Measurements from ENCODE around the gene CLDN4.
"Not testable (repeated sequence)": the region's sequence is repeated elsewhere in the genome, so short reads cannot be mapped to it uniquely, and the experiment has no call there.

Gene CLDN4, protein sequence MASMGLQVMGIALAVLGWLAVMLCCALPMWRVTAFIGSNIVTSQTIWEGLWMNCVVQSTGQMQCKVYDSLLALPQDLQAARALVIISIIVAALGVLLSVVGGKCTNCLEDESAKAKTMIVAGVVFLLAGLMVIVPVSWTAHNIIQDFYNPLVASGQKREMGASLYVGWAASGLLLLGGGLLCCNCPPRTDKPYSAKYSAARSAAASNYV

DNA sequence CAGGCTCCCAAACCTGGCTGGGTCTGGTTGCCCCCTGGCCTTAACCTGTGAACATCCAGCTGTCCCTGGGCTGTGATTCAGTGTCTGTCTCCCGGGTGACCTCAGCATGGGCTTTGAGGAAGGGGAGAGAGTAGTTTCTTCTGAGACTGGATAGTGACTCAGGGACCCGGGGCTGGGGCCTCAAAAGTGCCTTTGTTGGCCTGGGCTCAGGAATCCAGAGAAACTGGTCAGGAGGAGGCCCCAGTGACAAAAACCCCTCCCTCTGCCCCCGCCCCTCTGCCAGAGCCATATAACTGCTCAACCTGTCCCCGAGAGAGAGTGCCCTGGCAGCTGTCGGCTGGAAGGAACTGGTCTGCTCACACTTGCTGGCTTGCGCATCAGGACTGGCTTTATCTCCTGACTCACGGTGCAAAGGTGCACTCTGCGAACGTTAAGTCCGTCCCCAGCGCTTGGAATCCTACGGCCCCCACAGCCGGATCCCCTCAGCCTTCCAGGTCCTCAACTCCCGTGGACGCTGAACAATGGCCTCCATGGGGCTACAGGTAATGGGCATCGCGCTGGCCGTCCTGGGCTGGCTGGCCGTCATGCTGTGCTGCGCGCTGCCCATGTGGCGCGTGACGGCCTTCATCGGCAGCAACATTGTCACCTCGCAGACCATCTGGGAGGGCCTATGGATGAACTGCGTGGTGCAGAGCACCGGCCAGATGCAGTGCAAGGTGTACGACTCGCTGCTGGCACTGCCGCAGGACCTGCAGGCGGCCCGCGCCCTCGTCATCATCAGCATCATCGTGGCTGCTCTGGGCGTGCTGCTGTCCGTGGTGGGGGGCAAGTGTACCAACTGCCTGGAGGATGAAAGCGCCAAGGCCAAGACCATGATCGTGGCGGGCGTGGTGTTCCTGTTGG lies at the start of gene CLDN4:
Gene CLDN4 (plus strand): TSS at position 316 of the 903 bp plus-strand sequence. CDS start 206 bp downstream, at position 522.
- DNase-seq (ENCODE audit: low spot score) (peak; percentile 95), FAIRE-seq (peak; percentile 74)

DNA sequence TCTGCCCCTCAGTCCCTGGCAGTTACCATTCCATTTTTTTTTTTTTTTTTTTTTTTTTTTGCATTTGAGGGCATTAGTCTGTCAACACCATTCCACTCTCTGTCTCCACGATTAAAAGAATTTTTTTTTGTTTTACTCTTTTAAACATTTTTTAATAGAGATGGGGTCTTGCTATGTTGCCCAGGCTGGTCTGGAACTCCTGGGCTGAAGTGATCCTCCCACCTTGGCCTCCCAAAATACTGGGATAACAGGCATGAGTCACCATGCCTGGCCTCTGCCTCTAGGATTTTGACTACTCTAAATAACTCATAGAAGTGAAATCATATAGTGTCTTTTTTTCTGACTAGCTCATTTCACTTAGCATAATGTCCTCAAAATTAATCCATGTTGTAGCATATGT lies 44.2 kb upstream of the CLDN4 start:
- FAIRE-seq: no peak
- no peak for DNase-seq (ENCODE audit: low spot score)

DNA sequence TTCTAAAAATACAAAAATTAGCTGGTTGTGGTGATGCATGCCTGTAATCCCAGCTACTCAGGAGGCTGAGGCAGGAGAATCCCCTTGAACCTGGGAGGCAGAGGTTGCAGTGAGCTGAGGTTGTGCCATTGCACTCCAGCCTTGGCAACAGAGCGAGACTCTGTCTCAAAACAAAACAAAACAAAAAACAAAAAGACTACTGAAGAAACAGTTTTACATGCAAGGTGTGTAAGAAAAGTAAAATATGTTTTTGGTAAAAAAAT lies 43.1 kb upstream of the CLDN4 start:
- FAIRE-seq; DNase-seq (ENCODE audit: low spot score): not testable (repeated sequence)

DNA sequence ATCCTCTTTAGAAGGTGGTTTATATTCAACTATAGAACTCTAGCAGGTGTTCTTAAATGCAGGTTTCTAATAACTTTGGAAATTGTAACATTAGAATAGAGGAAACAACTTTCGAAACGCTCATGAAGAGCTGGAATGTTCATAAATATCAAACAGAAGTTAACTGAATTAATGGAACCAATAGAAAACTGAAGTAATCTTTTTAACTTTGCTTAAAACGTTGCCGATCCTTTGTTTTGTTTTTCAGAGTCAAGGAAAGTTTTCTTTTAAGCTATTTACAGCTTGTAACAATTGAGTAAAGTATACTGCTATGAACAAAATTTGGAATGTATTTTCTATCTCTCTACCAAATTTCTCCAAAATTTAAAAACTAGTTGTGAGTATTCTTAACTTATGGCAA lies 41.7 kb upstream of the CLDN4 start:
- DNase-seq (ENCODE audit: low spot score) (no peak), FAIRE-seq (no peak)

DNA sequence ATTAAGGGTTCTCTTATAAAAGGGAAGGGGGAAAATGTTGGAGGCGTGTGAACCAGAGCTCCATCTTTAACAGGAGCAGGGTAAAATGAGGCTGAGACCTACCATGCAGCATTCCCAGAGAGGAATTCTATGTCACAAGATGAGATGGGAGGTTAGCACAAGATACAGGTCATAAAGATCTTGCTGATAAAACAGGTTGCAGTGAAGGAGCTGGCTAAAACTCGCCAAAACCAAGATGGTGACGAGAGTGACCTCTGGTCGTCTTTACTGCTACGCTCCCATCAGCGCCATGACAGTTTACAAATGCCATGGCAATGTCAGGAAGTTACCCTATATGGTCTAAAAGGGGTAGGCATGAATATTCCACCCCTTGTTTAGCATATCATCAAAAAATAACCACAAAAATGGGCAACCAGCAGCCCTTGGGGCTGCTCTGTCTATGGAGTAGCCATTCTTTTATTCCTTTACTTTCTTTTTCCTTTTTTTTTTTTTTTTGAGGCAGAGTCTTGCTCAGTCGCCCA lies 39.6 kb upstream of the CLDN4 start:
- not testable (repeated sequence) for DNase-seq (ENCODE audit: low spot score); FAIRE-seq

DNA sequence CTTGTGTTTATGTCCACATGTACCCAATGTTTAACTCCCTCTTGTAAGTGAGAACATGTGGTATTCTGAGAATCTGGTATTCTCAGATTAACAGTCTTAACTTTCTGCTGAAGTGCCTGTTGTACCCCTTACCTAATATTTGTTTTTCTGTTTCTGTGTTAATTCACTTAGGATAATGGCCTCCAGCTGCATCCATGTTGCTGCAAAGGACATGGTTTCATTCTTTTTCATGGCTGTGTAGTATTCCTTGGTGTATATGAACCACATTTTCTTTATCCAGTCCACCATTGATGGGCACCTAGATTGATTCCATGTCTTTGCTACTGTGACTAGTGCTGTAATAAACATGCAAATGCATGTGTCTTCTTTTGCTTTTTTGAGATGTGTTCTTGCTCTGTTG lies 35.6 kb upstream of the CLDN4 start:
- not testable (repeated sequence) for FAIRE-seq; DNase-seq (ENCODE audit: low spot score)

DNA sequence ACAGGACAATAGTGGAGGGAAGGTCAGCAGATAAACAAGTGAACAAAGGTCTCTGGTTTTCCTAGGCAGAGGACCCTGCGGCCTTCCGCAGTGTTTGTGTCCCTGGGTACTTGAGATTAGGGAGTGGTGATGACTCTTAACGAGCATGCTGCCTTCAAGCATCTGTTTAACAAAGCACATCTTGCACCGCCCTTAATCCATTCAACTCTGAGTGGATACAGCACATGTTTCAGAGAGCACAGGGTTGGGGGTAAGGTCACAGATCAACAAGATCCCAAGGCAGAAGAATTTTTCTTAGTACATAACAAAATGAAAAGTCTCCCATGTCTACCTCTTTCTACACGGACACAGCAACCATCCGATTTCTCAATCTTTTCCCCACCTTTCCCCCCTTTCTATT lies 34.1 kb upstream of the CLDN4 start:
- not testable (repeated sequence) for FAIRE-seq; DNase-seq (ENCODE audit: low spot score)

DNA sequence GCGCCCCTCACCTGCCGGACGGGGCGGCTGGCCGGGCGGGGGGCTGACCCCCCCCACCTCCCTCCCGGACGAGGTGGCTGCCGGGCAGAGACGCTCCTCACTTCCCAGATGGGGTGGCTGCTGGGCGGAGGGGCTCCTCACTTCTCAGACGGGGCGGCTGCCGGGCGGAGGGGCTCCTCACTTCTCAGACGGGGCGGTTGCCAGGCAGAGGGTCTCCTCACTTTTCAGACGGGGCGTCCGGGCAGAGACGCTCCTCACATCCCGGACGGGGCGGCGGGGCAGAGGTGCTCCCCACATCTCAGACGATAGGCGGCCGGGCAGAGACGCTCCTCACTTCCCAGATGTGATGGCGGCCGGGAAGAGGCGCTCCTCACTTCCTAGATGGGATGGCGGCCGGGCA lies 33.6 kb upstream of the CLDN4 start:
- not testable (repeated sequence) for DNase-seq (ENCODE audit: low spot score); FAIRE-seq

DNA sequence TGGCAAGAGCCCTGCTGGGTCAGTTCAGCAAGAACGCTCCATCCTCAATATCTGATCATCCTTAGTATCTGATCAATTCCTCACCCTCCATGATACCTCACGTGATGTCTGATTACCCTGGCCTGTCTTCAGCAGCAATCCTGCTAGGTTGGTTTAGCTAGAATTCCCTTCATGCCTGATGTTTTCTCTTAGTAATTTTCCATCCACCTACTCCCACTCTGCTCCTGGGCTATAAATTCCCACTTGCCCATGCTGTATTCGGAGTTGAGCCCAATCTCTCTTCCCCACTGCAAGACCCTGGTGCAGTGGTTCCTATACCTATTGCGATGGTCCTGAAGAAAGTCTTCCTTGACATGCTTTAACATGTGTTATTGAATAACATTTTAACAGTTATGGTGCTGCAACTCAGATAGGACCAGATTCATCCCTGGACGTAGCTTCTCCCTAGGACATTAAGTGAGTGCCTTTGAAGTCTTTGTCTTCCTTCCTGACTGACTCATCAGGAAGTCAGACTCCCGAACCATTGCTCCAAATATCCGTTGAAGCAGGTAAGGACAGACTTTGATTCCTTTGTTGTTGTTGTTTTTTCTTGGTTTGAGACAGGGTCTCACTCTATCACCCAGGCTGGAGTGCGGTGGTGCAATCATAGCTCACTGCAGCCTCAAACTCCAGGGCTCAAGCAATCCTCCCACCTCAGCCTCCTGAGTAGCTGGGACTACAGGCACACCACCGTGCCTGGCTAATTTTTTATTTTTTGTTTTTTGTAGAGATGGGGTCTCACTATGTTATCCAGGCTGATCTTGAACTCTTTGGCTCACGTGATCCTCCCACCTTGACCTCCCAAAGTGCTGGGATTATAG lies 31.3 kb upstream of the CLDN4 start:
- no peak for DNase-seq (ENCODE audit: low spot score)
- no peak for FAIRE-seq

DNA sequence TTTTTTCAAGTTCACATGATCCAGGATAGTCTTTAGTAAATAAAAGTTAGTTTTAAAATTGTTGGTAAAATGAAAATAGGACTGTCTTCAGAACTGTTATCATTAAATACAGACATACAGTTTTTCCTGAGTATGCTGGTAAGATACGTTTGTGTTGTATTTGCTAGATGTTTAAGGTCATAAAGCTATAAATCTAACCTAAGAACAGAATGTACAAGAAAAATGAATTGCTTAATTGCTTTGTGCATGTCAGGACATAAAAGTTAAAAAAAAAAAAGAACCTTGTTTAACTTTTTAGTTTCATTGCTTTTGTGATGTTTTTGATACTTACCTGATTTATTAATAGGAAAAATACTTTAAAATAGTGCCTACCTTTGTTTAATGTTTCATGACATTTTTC lies 29.2 kb upstream of the CLDN4 start:
- FAIRE-seq: no peak
- no peak for DNase-seq (ENCODE audit: low spot score)

DNA sequence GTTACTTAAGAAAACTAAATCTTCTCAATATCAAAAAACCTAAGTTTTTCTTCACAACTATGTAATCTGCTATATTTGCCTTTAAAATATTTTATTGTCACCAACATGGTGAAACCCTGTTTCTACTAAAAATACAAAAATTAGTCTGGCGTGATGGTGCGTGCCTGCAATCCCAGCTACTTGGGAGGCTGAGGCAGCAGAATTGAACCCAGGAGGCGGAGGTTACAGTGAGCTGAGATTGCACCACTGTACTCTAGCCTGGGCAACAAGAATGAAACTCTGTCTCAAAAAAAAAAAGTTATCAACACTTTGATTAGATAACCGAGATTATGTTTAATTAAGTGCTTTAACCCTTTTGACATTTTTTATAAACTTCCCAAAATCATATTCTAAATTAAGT lies 28.3 kb upstream of the CLDN4 start:
- no peak for FAIRE-seq
- no peak for DNase-seq (ENCODE audit: low spot score)

DNA sequence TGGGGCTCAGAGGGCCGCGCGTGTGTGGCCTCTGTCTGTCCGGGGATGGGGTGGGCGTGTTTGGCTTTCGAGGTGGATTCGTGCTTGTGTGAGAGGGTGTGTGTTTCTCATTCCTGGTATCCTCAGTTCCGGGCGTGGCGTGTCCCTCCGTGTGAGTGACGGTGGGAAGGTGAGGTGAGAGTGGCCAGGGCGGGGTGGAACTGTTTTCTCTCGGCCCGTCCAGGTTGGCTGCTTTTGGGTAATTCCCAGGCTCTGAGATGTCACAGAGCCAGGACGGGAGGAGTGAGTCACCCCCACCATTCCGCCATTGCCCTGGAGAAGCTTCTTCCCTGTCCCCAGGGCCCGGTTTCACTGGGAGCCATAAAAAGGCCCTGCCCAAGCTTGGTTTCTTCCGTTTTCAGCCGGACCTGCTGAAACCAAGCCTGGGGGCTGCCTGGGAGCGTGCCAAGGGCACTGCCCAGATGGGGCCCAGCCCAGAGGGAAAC lies 21.3 kb upstream of the CLDN4 start:
- DNase-seq (ENCODE audit: low spot score) (no peak), FAIRE-seq (no peak)

DNA sequence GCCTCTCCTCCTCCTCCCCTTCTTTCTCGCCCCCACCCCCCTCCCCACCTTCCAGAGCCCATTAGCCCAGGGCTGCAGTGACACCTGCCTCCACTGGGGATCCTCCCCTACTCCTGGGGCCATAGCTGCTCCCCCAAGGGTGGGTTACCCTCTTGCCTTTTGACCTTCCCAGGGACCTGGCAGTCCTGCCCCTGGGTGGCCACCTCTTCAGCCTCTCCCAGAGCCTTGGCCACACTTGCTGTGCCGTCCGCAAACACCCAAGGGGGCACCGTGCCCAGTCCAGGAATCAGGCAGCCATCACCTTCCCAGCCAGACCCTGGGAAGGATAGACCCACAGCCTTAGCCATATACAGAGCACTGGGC lies 19.8 kb upstream of the CLDN4 start:
- FAIRE-seq: no peak

DNA sequence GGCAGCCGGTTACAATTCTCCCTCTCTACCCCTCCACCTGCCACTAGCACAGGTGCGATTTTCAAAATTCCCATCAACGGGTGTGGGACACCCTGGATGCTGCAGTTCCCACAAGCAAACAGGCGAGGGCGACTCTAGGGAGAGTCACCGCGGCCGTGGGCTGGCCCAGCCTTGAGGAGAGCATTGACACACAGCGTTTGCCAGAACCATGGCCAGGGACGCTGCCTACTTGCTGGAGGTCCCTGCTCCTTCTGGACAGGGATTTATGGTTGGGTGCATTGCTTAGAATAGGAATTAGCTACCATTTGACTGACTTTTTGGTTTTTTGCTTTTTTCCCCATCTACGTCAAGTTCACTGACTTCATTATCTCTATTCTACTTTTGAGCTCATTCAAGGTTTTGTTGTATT lies 19.0 kb upstream of the CLDN4 start:
- DNase-seq (ENCODE audit: low spot score) (peak; percentile 61), FAIRE-seq (peak; percentile 10)

More for the DNA sequence above, 19.8 kb upstream of the CLDN4 start:
- no peak for DNase-seq (ENCODE audit: low spot score)

DNA sequence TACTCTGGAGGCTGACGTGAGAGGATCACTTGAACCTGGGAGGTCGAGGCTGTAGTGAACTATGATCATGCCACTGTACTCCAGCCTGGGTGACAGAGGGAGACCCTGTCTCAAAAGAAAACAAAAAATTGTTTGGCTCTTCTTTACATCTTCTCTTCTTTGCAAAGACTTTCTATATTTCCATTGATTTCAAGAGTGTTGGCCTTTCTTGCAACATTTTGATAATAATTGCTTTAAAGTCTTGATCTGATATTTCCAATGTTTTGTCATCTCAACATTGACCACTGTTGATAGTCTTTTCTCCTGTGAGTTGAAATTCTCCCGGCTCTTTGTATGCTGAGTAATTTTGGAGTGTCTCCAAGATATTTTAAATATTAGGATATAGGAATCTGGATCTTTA lies 17.8 kb upstream of the CLDN4 start:
- FAIRE-seq (no peak), DNase-seq (ENCODE audit: low spot score) (no peak)

DNA sequence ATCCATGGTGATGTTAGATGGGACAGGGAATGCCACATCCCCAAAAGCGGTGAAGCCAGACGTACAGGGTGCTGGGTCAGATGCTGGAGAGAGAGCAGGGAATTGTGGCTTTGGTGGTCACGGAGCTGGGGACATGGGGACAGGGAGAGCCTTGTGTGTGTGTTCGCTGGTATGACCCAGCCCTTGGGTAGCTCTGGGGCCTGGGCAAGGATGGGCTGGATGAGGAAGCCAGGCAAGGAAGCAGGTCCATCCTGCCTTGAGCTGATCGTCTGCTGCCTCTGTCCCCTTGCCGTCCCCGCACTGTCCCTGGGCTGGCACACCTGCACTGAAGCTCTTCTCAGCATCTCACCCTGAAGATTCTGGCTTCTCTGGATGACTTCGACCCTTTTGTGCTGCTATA lies 15.4 kb upstream of the CLDN4 start:
- DNase-seq (ENCODE audit: low spot score) (no peak), FAIRE-seq (no peak)

DNA sequence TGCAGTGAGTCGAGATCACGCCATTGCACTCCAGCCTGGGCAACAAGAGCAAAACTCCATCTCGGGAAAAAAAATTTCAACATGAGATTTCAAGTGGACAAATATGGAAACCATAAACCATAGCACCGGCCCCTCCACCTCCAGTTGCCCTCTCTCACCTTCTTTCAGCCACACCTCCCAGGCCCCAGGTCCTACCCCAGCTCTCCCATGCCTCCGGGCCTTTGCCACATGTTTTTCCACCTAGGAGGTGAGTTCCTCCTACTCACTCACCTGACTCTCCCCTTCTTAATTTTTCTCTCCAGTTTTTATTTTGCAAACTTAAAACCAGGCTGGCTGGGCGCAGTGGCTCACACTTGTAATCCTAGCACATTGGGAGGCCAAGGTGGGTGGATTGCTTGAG lies 13.7 kb upstream of the CLDN4 start:
- FAIRE-seq: no peak
- DNase-seq (ENCODE audit: low spot score): no peak

DNA sequence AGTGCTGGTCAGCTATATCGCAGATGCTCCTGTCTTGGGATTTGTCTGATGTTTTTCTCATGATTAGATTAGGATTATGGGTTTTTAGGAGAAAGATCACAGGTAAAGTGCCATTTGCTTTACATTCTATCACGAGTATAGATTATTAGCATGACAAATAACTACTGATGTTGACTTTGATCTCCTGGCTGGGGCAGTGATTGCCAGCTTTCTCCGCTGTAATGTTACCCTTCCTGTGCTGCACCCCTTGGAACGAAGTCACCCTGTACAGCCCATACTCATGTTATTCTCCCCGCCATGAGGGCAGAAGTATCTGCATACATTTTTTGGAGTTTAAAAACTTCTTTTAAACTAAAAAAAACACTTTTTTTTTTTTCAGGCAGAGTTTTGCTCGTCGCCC lies 10.8 kb upstream of the CLDN4 start:
- FAIRE-seq (no peak), DNase-seq (ENCODE audit: low spot score) (no peak)

DNA sequence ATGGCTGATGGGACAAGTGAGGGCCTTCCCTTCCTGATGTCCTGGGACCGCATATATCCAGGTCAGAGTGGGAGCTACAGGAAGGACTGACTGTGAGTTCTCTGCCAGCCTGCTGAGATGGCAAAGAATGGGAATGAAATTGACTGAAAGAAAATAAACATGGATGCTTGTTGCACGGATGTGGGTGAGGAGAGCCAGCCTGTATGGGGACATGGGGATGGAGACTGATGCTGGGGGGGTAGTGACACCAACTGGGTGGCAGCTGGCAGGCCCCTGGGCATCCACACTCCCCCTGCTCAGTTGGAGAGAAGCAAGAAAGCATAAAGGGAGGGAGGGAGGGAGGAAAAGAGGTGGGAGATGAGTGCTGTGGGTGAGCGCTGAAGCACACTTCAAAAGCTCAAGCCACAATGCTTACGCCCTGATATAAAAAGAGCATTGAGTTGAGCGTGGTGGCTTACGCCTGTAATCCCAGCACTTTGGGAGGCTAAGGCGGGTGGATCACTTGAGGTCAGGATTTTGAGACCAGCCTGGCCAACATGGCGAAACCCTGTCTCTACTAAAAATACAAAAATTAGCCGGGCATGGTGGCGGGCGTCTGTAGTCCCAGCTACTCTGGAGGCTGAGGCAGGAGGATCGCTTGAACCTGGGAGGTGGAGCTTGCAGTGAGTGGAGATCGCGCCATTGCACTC lies 9.1 kb upstream of the CLDN4 start:
- FAIRE-seq; DNase-seq (ENCODE audit: low spot score): not testable (repeated sequence)

DNA sequence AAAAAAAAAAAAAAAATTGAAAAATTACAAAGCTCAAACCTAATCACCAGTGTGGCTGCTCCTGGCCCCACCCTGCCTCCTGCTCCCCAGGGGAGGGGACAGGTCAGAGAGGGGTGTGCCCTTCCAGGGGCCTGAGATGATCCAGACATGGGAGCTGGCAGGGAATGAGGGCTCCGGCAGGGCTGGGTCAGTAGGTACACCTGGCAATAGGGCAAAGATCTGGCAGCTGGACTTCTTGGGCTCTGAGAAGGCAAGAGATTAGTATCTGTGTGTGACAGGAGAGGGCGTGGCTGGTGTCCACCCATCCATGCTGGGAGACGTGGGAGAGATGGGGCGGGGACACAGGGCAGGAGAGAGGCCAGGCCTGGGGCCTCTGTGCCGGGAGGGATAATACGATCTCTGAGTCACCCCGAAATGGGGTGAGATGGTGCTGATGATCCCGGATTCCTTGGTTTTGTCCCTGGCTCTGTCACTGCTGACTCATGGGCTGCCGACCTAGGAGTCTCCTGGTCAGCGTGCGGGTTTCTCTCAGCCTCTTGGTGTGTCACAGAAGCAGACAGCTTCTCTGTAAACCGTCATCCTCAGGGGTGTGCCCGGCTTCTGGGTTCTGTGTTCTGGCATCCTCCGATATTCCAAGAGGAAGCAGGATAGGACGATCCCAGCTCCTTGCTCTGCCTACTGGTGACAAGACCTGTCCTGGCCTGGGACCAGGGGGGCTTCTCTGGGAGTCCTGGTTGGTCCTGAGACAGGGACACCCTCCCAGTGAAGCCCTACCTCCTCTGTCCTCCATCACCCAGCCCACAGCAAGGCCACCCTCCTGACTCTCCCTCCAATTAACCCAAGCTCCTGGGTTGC lies 8.2 kb upstream of the CLDN4 start:
- FAIRE-seq: peak; percentile 99
- peak; percentile 100 for DNase-seq (ENCODE audit: low spot score)
